ENCODE measurements around the gene CSNK1A1. TPM values are rescaled to one million over a fixed set of nuclear protein-coding genes. Genes with fewer than 3 reads are reported as not detected.

The CSNK1A1 gene
- total RNA-seq, 1 experiment from 2014 or later, result 287 TPM

- peaks cover 22% of the 10 kb centered on the region for H3K4me1 ChIP-seq (ENCODE audit: control insufficient read depth, insufficient read depth, low read length)
- no peaks in the 10 kb centered on the region for H3K9me3 ChIP-seq (ENCODE audit: control insufficient read depth, insufficient read depth, low read depth, low read length)
- in situ Hi-C loops (cut with HindIII; ENCODE audit: low pct_unique_long_range_greater_than_20kb, low sequenced_read_pairs), result no loop called here
- ATAC-seq (no peak), DNase-seq (ENCODE audit: low read depth, low spot score) (peak; percentile 36)
- H3K36me3 ChIP-seq (ENCODE audit: control insufficient read depth, insufficient read depth, low read length), result peaks cover 38% of the 10 kb centered on the region
- peak overlapping the region; percentile 98 for H3K27ac ChIP-seq (ENCODE audit: low read length)
- CTCF ChIA-PET, result interaction anchor here (0.6 kb wide), 1 partner anchor 194 kb away, joined by 3 read pairs; no protein-coding TSS in a partner anchor
- peak overlapping the region; percentile 71 to 99 for H3K4me3 ChIP-seq (ENCODE audit: low read depth in 2 of 2, low read length in 2 of 2)
- BruUV-seq (replicated peaks), result no TSS peak
- POLR2A ChIA-PET, result interaction anchor here (0.5 to 1.7 kb wide), 3 partner anchors 8 to 31 kb away, joined by 4 to 17 read pairs (median 5); partner anchors contain the start of gene ARHGEF37
- H3K27me3 ChIP-seq (ENCODE audit: control insufficient read depth, insufficient read depth, low read length), result no peaks in the 10 kb centered on the region
- TF ChIP-seq SIN3A (IDR thresholded peaks at IDR 0.05; ENCODE audit: borderline replicate concordance, insufficient read depth, low read depth, low read length) (no peak), TCF7L2 (IDR thresholded peaks at IDR 0.05; ENCODE audit: low read depth, low read length) (no peak)
- intact Hi-C loops (cut with micrococcal nuclease; ENCODE audit: unreplicated experiment), result no loop called here
These were observed 1.0 kb downstream of the CSNK1A1 start for GRCh38 chr5:149550268-149550583.

GRCh38 chr5:149549461-149550267, 1.6 kb downstream of the CSNK1A1 start:
- POLR2A ChIA-PET, result interaction anchor here (0.5 to 1.7 kb wide), 5 partner anchors 8 to 35 kb away, joined by 3 to 17 read pairs (median 4); no protein-coding TSS in a partner anchor
- no TSS peak for BruUV-seq (replicated peaks)
- H3K27ac ChIP-seq (ENCODE audit: low read length), result peak overlapping the region; percentile 98
- in situ Hi-C loops (cut with HindIII; ENCODE audit: low pct_unique_long_range_greater_than_20kb, low sequenced_read_pairs), result no loop called here
- CTCF ChIA-PET, result interaction anchor here (0.6 kb wide), 1 partner anchor 193 kb away, joined by 3 read pairs; no protein-coding TSS in a partner anchor
- intact Hi-C loops (cut with micrococcal nuclease; ENCODE audit: unreplicated experiment), result no loop called here
- peak overlapping the region; percentile 71 to 99 for H3K4me3 ChIP-seq (ENCODE audit: low read depth in 2 of 2, low read length in 2 of 2)
- H3K27me3 ChIP-seq (ENCODE audit: control insufficient read depth, insufficient read depth, low read length), result no peaks in the 10 kb centered on the region
- ATAC-seq (no peak), DNase-seq (ENCODE audit: low read depth, low spot score) (peak; percentile 39)
- peak; percentile 89 for TF ChIP-seq TCF7L2 (IDR thresholded peaks at IDR 0.05; ENCODE audit: low read depth, low read length)
- TF ChIP-seq POLR2AphosphoS5 (IDR thresholded peaks at IDR 0.05; ENCODE audit: low read depth, low read length), result no peak
- H3K36me3 ChIP-seq (ENCODE audit: control insufficient read depth, insufficient read depth, low read length), result peaks cover 38% of the 10 kb centered on the region
- H3K4me1 ChIP-seq (ENCODE audit: control insufficient read depth, insufficient read depth, low read length), result peaks cover 22% of the 10 kb centered on the region
- H3K9me3 ChIP-seq (ENCODE audit: control insufficient read depth, insufficient read depth, low read depth, low read length), result no peaks in the 10 kb centered on the region

- Histone ChIP-seq H3K4me3 (ENCODE audit: low read depth in 2 of 2, low read length in 2 of 2) (peak overlapping the region in 1 of 2 experiments; percentile 8; a peak in 1 of 4 replicates), H3K36me3 (ENCODE audit: control insufficient read depth, insufficient read depth, low read length) (peaks cover 46% of the 10 kb centered on the region), H3K4me1 (ENCODE audit: control insufficient read depth, insufficient read depth, low read length) (peaks cover 25% of the 10 kb centered on the region), H3K9me3 (ENCODE audit: control insufficient read depth, insufficient read depth, low read depth, low read length) (no peaks in the 10 kb centered on the region), H3K27me3 (ENCODE audit: control insufficient read depth, insufficient read depth, low read length) (no peaks in the 10 kb centered on the region), H3K27ac (ENCODE audit: low read length) (peak overlapping the region; percentile 59)
- in situ Hi-C loops (cut with HindIII; ENCODE audit: low pct_unique_long_range_greater_than_20kb, low sequenced_read_pairs), result no loop called here
- TF ChIP-seq REST (IDR thresholded peaks at IDR 0.05; ENCODE audit: insufficient read depth in 1 of 2, low read depth in 2 of 2, low read length in 1 of 2) (no peak), POLR2AphosphoS5 (IDR thresholded peaks at IDR 0.05; ENCODE audit: low read depth, low read length) (no peak), TCF7L2 (IDR thresholded peaks at IDR 0.05; ENCODE audit: low read depth, low read length) (no peak), SIN3A (IDR thresholded peaks at IDR 0.05; ENCODE audit: borderline replicate concordance, insufficient read depth, low read depth, low read length) (no peak), CTCF (IDR thresholded peaks at IDR 0.05) (no peak)
- ChIA-PET CTCF (no interaction called here), POLR2A (interaction anchor here (0.5 kb wide), 1 partner anchor 73 kb away, joined by 4 read pairs; no protein-coding TSS in a partner anchor)
- ATAC-seq (no peak), DNase-seq (ENCODE audit: low read depth, low spot score) (no peak)
- no TSS peak for BruUV-seq (replicated peaks)
- intact Hi-C loops (cut with micrococcal nuclease; ENCODE audit: unreplicated experiment), result no loop called here
These were observed 4.3 kb downstream of the CSNK1A1 start for GRCh38 chr5:149546974-149547373.

Measured in Panc1 (cell line).